ENCODE data around the gene SEMA3D.

The SEMA3D gene

GRCh38 chr7:85039196-85039923, 147.5 kb downstream of the SEMA3D start:
- Mint-ChIP-seq H3K27me3 (ENCODE audit: low read depth) (no peaks in the 10 kb centered on the region), H3K4me1 (no peaks in the 10 kb centered on the region), H3K36me3 (ENCODE audit: low read depth) (no peaks in the 10 kb centered on the region)

GRCh38 chr7:85038466-85038865, 148.4 kb downstream of the SEMA3D start:
- Mint-ChIP-seq H3K9me3 (no peaks in the 10 kb centered on the region), H3K36me3 (ENCODE audit: low read depth) (no peaks in the 10 kb centered on the region), H3K27ac (no peak overlapping the region), H3K4me1 (no peaks in the 10 kb centered on the region), H3K4me3 (no peak overlapping the region), H3K27me3 (ENCODE audit: low read depth) (no peaks in the 10 kb centered on the region)
- no peak for TF ChIP-seq CTCF (IDR thresholded peaks at IDR 0.05; ENCODE audit: unreplicated experiment in 3 of 3)

More at GRCh38 chr7:85039196-85039923, 147.5 kb downstream of the SEMA3D start:
- H3K27ac Mint-ChIP-seq = no peak overlapping the region
- TF ChIP-seq CTCF (IDR thresholded peaks at IDR 0.05; ENCODE audit: unreplicated experiment in 3 of 3) = no peak
- no peaks in the 10 kb centered on the region for H3K9me3 Mint-ChIP-seq
- H3K4me3 Mint-ChIP-seq = no peak overlapping the region

GRCh38 chr7:85033263-85033662, 153.6 kb downstream of the SEMA3D start:
- Mint-ChIP-seq H3K27ac (no peak overlapping the region), H3K9me3 (no peaks in the 10 kb centered on the region), H3K4me3 (no peak overlapping the region), H3K27me3 (ENCODE audit: low read depth) (no peaks in the 10 kb centered on the region), H3K4me1 (peaks cover 13% of the 10 kb centered on the region), H3K36me3 (ENCODE audit: low read depth) (peaks cover 5% of the 10 kb centered on the region)
- no peak for TF ChIP-seq CTCF (IDR thresholded peaks at IDR 0.05; ENCODE audit: unreplicated experiment in 3 of 3)

GRCh38 chr7:85031475-85031874, 155.4 kb downstream of the SEMA3D start:
- Mint-ChIP-seq H3K4me1 (peaks cover 13% of the 10 kb centered on the region), H3K36me3 (ENCODE audit: low read depth) (peaks cover 10% of the 10 kb centered on the region), H3K27me3 (ENCODE audit: low read depth) (no peaks in the 10 kb centered on the region), H3K4me3 (no peak overlapping the region), H3K27ac (no peak overlapping the region), H3K9me3 (no peaks in the 10 kb centered on the region)
- TF ChIP-seq CTCF (IDR thresholded peaks at IDR 0.05; ENCODE audit: unreplicated experiment in 3 of 3) = no peak

GRCh38 chr7:85030893-85031292, 156.0 kb downstream of the SEMA3D start:
- TF ChIP-seq CTCF (IDR thresholded peaks at IDR 0.05; ENCODE audit: unreplicated experiment in 3 of 3) = peak; percentile 63 to 72 (median 68)
- H3K27me3 Mint-ChIP-seq (ENCODE audit: low read depth) = no peaks in the 10 kb centered on the region
- H3K36me3 Mint-ChIP-seq (ENCODE audit: low read depth) = peaks cover 13% of the 10 kb centered on the region
- no peaks in the 10 kb centered on the region for H3K9me3 Mint-ChIP-seq
- peaks cover 17% of the 10 kb centered on the region for H3K4me1 Mint-ChIP-seq
- H3K4me3 Mint-ChIP-seq = no peak overlapping the region
- no peak overlapping the region for H3K27ac Mint-ChIP-seq

GRCh38 chr7:85025312-85025756, 161.5 kb downstream of the SEMA3D start:
- Mint-ChIP-seq H3K36me3 (ENCODE audit: low read depth) (peaks cover 13% of the 10 kb centered on the region), H3K27me3 (ENCODE audit: low read depth) (no peaks in the 10 kb centered on the region), H3K27ac (peak overlapping the region; percentile 22 to 63 (median 32)), H3K9me3 (no peaks in the 10 kb centered on the region), H3K4me3 (no peak overlapping the region), H3K4me1 (peaks cover 20% of the 10 kb centered on the region)
- no peak for TF ChIP-seq CTCF (IDR thresholded peaks at IDR 0.05; ENCODE audit: unreplicated experiment in 3 of 3)

Data from nephron (organoid).